COR-L47 (cell line): Measurements from ENCODE around the gene NLGN1.

ENCODE experiments used
- DNase-seq: peaks from one replicate; lab custom pipeline; 2025; lab: John Stamatoyannopoulos, UW

Gene NLGN1

DNA sequence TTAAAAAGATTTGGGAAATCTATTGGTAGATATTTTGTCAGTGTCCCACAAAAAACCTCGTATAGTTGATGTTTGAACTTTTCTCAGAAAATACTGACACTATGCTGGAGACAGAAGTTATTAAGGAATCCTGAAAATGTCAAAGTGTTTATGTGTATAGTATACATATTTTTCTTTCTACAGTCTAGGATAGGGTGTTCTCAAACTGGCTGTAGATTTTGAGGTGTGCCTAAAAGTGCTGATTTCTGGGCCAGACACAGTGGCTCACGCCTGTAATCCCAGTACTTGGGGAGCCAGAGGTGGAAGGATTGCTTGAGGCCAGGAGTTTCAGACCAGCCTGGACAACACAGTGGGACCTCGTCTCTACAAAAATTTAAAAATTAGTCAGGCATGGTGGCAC, 322.0 kb downstream of the NLGN1 start:
- no peak for DNase-seq

DNA sequence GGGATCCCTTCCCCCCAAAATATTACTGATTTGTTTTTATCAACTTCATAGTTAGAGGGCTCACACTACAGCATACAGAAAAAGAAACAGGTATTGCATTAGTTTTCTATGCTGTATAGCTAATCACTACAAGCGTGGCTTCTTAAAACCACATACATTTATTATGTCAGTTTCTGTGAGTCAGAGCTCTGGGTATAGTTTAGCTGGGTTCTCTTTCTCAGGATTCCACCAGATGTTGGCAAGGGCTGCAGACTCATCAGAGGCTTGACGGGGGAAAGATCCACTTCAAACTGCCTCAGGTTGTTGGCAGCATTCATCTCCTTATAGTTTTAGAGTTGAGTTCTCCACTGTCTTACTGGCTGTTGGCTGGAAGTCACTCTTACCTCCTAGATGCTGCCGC, 328.0 kb downstream of the NLGN1 start:
- no peak for DNase-seq

DNA sequence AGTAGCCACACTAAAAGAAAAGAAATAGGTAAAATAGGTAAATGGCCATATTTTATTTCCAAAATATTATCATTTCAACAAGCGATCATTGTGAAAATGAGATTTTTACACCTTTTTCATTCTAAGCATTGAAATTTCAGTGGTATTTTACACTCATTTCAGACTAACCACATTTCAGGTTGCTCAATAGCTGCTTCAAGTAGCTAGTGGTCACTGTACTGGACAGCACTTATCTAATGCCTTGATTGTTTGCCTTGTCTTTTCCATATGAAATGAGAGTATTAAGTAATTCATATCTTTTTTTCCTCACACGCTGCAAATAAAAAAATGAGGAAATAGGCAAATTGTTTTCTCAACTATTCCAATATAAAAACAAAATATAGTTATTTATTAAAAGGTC, 332.8 kb downstream of the NLGN1 start:
- DNase-seq: no peak

DNA sequence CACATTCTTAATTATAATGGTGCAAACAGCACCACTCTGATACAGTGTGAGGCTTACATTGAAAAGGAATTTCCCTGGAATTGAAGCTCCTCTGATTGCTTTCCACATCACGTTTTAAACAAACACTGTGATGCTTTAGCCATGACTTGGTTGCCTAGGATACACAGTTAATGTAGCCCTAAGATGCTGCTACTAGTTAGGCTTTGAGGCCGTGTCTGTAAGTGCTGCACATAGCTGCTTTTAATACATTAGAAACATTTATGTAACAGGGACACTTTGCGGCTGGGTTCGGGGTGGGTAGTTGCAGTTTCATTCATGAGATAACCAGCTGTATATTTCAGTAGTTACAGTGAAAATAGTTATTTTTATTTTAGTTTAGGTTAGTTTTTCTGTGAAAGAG, 334.7 kb downstream of the NLGN1 start:
- DNase-seq: peak; percentile 77

DNA sequence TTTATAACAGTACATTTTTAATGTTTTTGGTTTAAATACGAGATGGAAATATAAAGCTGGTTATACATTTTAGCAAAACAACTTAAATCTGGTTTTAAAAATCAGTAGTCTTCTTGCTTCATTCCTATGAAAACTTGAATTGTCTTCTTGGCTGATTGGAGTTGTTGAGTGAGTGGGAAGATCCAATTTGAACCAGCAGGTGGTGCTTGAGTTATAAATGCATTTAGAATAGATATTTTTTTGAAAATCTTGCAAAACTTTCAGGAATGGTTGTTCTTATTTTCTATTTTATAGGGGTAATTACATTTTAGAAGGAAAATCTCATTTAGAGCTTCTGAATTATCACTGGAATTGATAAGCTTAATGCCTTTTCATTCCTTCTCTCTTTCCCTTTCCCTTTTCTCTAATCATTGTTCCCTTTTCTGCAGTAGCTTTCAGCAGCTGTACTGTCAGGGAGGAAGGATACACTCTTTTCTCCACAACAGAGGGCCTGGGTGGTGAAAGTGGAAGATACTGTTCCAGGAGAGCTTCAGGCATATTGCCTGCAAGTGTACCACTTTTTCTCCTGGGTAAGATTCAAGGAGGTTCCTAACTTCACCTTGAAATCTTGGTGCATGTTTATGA, 335.6 kb downstream of the NLGN1 start:
- peak; percentile 48 for DNase-seq

DNA sequence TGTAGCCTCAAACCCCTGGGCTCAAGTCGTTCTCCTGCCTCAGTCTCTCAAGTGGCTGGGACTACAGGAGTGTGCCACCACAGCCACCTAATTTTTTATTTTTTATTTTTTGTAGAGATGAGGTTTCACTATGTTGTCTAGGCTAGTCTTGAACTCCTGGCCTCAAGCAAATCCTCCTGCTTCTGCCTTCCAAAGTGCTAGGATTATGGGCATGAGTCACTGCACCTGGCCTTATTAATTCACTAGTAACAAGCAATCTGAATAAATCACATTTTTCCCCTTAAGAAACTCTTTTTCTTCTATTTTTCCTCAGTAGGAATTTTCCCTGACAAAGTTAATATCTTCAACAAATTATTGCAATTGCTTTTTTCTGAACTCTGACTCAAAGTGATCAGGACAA, 336.9 kb downstream of the NLGN1 start:
- DNase-seq: no peak

DNA sequence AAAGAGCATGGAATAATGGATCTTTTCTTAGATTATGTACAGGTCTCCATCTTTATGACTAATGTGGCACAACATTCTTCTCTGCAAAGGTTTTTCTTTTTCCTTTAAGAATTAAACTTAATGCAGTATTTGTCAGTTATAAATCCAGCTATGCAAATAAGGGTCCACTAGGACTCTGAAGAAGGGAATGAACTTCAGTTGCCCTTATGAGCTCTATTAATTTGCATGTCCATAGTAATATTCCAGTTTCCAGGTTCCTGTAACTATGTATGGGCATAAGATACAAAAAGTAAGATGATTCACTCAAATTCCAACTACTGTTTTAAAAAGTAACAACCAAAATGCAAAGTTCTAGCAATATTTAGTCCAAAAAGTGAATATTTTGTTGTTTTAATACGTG, 337.4 kb downstream of the NLGN1 start:
- DNase-seq: no peak

DNA sequence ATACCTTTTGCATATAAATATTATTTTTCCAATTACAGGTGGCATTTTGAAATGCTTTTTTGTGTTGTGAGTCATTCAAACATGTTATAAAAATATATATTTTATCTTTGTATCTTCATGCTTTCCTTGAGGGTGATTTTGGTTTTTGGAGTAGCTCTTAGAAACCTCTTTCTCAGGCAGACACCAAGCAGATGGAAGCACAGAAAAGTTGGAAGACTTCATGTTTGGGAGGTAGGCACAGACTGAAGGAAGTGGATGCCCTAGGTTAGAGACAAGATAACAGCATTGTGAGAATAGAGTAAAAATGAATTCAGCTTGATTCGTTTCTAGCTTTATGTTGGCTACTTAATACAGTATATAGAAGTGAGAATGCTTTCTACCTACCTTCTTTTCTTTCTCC, 338.3 kb downstream of the NLGN1 start:
- no peak for DNase-seq

DNA sequence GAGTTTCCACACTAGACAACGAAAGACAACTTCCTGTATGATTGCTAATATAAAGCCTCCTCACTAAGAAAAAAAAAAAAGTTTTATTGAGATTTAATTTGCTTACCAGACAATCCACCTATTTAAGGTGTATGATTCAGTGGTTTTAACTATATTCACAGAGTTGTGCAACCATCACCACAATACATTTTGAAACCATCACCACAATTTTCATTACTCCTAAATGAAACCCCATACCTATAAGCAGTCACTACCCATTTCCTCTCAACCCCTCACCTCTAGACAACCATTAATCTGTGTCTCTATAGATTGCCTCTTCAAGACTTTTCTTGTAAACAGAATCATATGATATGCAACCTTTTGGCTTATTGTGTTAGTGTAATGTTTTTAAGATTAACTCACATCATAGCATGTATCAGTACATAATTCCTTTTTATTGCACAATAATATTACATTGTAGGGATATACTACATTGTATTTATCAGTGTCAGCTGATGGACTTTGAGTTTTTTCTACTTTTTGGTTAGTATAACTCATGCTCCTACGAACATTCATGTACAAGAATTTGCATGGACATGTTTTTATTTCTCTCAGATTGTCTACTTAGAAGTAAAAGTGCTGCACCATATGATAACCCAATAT, 339.7 kb downstream of the NLGN1 start:
- no peak for DNase-seq

DNA sequence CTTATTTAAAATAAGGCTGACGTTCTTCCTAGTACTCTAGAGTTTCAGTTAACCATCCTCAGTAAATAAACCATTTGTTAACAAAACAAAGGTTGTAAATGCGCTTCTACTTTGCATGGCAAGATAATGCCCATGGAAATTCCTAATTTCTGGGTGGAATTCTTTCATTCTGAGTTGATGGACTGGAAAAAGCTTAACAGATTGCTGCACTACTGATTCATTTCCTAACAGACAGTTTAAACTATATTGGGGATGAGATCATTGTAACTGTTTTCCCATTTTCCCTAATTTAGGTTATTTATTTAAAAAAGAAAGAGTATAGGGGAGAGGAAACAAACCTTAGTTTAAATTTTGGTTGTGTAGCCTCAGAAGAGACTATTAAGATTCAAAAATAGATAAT, 342.2 kb downstream of the NLGN1 start:
- no peak for DNase-seq

DNA sequence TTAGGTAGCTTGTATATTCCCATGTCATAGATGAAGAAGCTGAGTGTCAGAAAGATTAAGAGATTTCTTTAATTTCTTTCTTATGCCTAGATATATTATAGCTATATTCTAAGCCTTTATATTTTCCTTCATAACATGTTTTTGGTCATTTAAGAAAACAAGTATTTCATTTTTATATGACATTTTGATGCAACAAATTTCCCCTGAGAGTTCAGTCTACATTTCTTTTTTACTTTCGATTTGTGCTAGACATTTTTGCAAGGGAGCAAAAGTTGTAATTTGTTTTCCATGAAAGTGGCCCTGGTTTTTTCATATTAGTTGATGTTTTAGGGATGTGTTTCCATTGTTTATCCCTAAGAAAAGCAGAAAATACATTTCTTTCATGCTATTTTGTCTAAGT, 344.9 kb downstream of the NLGN1 start:
- DNase-seq: no peak

DNA sequence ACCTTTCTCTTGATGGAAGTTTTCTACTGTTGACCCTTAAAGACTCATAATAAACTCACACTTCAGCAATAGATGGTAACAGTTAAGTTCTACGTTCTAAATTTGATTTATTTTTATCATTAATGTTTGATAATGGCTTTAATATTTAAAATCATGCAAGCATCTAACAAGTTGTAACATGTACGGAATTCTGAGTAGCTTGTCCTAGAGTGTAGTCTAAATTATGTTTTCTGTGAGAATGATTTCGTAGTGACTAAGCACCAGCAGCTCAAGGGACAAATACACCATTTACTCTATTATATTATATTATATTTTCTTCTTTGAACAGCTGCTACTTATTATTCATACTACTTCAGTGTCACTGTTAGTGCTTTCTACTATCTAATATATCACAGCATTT, 345.6 kb downstream of the NLGN1 start:
- no peak for DNase-seq

DNA sequence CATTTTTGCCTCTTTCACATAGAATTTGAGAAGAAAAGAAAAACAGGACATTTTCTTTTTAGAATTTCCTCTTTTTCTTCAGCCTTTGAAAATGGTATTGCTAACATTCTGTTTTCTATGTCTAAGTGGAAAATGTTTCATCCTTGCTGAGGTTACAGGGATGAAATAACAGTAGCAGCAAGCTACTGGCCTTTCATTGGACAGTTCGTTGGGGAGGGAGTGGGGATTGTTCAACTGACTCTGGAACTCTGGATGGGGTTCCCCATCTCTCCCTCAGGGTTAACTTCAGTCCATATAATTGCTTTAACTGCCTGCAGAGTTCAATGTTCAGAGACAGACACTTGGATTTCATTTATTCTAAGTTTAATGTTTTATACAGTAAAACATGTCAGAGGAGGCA, 346.0 kb downstream of the NLGN1 start:
- DNase-seq: no peak

DNA sequence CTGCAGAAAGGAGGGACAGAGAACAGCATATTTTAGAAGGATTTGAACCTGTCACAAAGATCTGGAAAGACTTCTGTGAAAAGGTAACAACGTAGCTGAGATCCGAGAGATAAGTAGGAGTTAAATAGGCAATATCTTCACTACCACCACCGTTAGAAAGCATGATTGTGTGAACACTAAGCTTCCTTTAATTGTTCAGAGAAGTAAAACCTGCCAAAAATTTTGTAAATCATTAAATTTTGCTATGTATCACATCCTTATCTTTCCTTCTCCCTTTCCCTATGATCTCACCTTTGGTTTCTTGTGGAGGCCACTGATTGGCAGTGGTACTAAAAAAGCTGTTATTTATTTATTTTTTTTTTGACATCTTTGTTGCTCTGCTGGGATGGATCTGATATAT, 346.9 kb downstream of the NLGN1 start:
- no peak for DNase-seq

DNA sequence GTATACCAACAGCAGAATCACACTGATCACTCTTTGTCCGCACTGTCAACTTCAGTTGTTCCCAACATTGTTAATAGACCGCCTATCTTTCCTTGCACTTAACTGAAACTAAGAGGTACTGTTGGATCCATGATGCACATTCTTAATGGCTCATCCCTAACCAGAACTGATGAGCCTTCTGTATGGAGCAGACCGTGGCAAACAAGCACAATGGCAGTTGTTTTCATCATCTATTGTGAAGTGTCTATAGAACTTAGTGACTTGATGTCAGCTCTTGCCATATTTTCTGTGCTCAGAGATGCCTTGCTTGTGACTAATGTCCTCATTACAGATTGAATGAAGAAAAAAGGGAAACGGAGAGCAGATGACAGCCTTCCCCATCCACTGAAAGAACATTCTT, 347.4 kb downstream of the NLGN1 start:
- no peak for DNase-seq

DNA sequence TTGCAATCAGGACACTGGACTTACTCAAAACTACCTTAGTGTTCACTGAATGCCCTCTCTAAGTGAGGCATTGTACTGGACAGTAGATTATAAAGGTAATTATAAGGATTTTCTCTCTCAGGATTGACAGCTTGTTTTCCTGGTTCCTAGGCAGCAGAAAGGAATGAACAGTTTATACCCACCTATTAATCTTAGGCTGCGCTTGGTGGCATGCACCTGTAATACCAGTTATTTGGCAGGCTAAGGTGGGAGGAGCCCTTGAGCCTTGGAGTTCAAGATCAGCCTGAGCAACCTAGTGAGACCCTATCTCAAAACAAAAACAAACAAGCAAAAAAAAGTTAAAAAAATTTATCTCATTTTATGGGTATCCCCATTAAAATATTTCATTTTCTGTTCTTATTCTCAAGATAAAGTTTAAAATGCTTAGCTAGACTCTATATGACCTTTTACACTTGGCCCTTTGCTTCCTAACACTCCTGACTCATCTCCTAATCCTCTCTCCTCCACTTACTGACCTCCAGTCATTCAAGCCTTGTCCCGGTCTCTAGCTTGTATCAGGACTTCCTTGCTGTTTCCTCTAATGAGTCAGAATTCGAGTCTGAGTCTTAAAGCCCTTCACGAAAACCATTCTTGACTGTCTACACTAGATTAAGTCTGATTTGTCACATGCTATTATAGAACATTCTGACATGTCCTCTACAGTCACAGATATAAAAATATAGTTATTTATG, 348.6 kb downstream of the NLGN1 start:
- no peak for DNase-seq

DNA sequence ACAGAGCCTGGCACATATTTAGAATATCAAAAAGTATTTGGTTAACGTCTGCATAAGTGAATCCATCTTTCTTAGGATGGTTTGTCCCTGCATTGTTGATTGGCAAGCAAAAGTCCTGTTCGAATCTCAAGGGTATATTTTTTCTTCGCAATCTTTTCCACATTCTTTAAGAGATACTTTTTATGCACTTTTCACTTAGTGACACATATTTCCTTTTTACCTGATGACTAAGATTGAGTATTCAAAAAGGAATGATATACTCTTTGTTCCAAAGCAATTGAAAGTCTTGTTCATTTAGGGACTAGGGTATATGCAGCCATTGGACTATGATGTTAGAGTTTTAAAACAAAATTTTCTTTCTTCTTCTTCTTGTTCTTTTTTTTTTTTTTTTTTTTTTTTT, 349.9 kb downstream of the NLGN1 start:
- DNase-seq: no peak

DNA sequence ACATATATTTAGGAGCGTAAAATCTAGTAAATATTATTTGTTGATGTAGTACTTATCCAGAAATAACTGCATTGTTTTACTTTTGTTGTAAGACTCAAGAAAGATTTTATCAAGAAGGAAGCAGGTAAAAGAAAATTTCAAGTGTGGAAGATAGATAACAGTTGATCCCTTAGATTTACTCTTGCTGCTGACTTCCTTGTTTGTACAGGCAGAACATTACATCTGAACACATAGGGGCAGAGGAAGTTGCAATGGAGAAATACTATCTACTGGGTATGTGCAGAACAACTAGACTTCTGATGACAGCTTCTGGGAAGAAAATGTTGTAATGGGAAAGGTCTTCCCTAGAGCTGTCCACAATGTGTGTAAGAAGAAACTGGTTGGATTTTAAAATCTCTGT, 350.6 kb downstream of the NLGN1 start:
- no peak for DNase-seq

DNA sequence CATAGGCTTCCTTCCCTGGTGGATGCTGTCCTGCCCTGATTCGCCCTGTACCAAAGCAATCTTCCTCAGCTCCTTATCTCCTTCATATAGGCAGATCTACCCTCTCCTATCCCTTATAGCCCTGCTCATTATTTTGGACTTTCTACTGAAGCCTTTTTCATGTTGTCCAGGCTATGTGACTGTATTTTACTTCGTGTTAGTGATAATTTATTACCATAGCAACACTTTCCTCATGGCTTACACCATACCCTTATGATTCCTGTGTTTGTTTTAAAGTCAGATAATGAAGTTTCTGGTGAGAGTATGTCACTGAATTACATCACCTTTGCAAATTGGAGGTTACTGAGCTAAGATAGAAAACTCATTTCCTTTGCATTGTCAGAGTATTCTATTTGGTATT, 352.6 kb downstream of the NLGN1 start:
- DNase-seq: no peak

DNA sequence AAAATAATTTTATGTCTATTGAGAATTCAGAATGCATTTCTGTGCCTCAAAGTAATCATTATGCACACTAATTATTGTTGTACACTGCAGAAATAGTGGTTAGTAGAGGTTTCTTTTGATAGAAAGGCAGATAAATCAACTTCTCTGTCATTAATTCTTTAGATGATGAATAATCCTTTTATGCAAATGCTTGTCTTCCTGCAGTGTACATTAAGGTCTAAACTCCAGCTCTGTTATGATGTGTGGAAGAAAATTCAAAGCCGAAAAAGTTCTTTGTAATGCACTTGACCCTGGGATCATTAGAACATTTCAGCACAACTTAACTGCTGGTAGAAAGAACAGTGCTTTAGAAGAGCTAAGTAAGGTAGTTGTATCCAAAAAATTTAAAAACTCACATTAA, 353.0 kb downstream of the NLGN1 start:
- no peak for DNase-seq

DNA sequence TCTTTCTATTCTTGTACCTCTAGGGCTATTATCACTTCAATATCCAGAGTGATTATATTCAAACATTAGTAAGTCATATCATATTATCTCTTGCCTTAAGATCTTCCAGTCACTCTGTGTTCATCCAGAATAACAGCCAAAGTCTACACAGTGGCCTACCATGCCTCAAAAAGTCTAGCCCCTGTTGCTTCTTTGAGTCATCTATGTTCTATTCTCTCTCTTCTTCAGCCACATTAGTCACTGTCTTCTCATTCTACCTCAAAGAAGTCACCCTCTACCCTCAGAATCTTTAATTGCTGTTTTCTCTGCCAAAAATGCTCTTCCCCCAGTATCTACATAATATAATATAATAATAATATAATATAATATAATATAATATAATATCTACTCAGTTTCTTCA, 356.0 kb downstream of the NLGN1 start:
- DNase-seq: no peak

DNA sequence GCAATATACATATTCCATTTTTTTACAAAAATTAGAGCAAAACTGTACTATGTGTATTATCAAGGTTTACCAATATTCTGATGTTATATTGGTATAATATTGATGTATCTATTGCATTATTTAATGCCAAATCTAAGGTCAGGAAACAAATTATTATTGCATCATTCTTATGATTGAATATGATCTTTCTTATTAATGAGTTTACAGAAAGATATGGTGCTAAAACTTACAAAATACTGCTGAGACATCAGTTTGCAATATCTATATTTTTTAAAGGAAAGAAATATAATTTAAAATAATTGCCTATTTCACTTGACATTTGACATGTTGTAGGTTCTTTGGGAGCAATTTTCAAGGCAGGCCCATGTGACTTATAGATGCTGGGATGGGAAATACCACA, 357.6 kb downstream of the NLGN1 start:
- no peak for DNase-seq

DNA sequence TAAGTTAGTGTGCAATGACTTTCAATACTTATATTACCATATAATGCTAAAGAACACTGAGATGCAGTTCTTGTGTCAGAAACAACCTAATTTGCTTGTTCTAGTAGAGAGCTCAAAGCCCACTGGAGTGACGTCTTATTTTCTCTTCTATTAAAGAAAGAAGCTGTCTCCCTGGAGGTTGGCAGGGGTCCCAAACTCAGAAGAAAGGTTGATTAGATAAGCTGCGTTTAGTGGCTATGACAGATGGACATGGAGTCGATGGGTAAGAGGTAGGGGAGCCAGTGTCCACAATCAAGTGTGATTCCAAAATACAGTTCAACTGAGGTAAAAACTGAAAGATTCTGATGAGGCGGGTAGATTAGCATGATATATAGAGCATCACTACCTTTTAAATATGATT, 363.6 kb downstream of the NLGN1 start:
- peak; percentile 76 for DNase-seq

DNA sequence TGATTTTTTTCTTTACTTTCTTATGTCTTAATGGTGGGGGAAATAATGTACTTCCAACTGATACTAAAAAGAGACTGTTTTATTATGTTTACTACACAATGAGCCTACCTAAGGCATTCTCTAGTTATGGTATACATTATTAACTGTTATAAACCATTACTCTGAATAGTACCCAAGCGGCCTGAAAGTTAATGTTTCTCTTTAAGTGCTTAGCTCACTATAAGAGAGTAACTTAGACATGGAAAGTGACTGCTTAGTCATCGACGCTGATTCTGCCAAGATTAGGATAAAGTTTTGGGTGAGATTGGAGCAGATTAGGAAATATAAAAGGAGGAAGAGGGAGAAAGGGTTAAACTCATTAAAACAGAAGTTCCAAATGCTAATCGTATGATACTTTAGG, 365.0 kb downstream of the NLGN1 start:
- DNase-seq: no peak
